Psoas muscle (tissue), 8 donors: ENCODE measurements around the gene ASAP2. TPM values are rescaled to one million over a fixed set of nuclear protein-coding genes. Genes with fewer than 3 reads are reported as not detected.

Experiments used
- ATAC-seq, 4 donors: fragments of 200-7000 bp; cut with Tn5 transposase; one replicate each; pipeline ENCODE4 v1.9.1; 2020; ENCODE audit warnings: moderate library complexity in 3 of 4, mild to moderate bottlenecking in 2 of 4
- DNase-seq, 2 donors: peaks; one replicate each; pipeline ENCODE4 v3.0.0-alpha.2; 2020
- H3K27ac ChIP-seq: fragments of 200-600 bp; one replicate; pipeline ENCODE4 v1.8.0; 2022
- H3K27me3 ChIP-seq, 3 donors: fragments of 200-600 bp in 1 of 3; one replicate each; pipeline versions ENCODE4 v1.6.1 to v1.8.0; 2013 to 2022; ENCODE audit warnings: low read length in 2 of 3, mild to moderate bottlenecking in 2 of 3, moderate library complexity in 1 of 3; ENCODE audit not compliant: insufficient read depth in 3 of 3
- H3K36me3 ChIP-seq, 2 donors: fragments of 200-600 bp in 1 of 2; one replicate each; pipeline versions ENCODE4 v1.6.1 to v1.8.0; 2013 to 2022; ENCODE audit warnings: low read depth in 1 of 2, mild to moderate bottlenecking in 1 of 2, moderate library complexity in 1 of 2; ENCODE audit not compliant: insufficient read depth in 1 of 2
- H3K4me1 ChIP-seq: fragments of 200-600 bp; one replicate; pipeline ENCODE4 v1.8.0; 2022
- H3K4me3 ChIP-seq: fragments of 200-600 bp; one replicate; pipeline ENCODE4 v1.8.0; 2022; ENCODE audit warnings: mild to moderate bottlenecking
- H3K9me3 ChIP-seq: fragments of 200-600 bp; one replicate; pipeline ENCODE4 v1.8.0; 2022
- CTCF ChIP-seq: fragments of 200-600 bp; IDR thresholded peaks from one replicate; pipeline ENCODE4 v1.8.0; 2022; ENCODE audit warnings: antibody characterized with exemption
- WGBS, 3 donors: extraction: QIAGEN DNeasy Blood & Tissue Kit; methylation state at CpG; one replicate each; pipeline versions ENCODE4 v1.1.6 to v1.1.7; 2013; 5-methylcytosine and 5-hydroxymethylcytosine counted together
- intact Hi-C, 2 donors: fragments of 100-400 bp; cut with DNase I; formaldehyde crosslinking; loops; one replicate each; pipeline versions ENCODE4 v1.11.0 to v1.14.2; 2022
- polyA plus RNA-seq, 3 donors: library from polyadenylated mRNA; stranded (reverse); fragments of 200-250 nt; gene quantifications; one replicate each; pipeline ENCODE4 v1.2.3, GENCODE V29; 2013
- total RNA-seq, 4 donors: library from RNA; stranded (reverse); fragmentation: NEBNext Ultra II Directional in 2 of 4; extraction: Animal tissue kit (Norgen Biotek cat#: 25700) in 2 of 4; gene quantifications; one replicate each; pipeline versions ENCODE4 v1.2.1 to v1.2.4, GENCODE V29; 2021 to 2023
- donor health status: healthy with polysubstance abuse.
- donor health status: DM: no; HTN: no; CAD: no; lungs with moderate emphysema.
- donor health status: Bipolar disorder and iron deficiency.
- donor health status: healthy.
- donor health status: DM: yes; HTN: yes; CAD: no.
- donor health status: DM: no; HTN: no; CAD: no.
- donor health status: DM: no; HTN: no; CAD: no.
- donor health status: DM: yes; HTN: yes; CAD: no.

Gene ASAP2
- total and polyA plus RNA-seq, 7 donors: 1.6 to 9.0 (median 3.3) TPM

GRCh38 chr2:9388199-9388681, 181.6 kb downstream of the ASAP2 start:
- Histone ChIP-seq H3K9me3 (no peaks in the 10 kb centered on the region), H3K36me3 (peaks cover 0 to 15% of the 10 kb centered on the region in 2 donors), H3K27ac (no peak overlapping the region), H3K4me1 (peaks cover 13% of the 10 kb centered on the region), H3K27me3 (no peaks in the 10 kb centered on the region), H3K4me3 (no peak overlapping the region)
- 76 to 86% (median 85%) methylated on average over 11 of the region's 11 CpGs for WGBS, 3 donors
- DNase-seq (no peak), ATAC-seq (no peak)
- intact Hi-C loops: no loop called here
- no peak for TF ChIP-seq CTCF

- 92 to 93% (median 93%) methylated on average over 28 of the region's 28 CpGs for WGBS, 3 donors
- Histone ChIP-seq H3K9me3 (no peaks in the 10 kb centered on the region), H3K4me3 (no peak overlapping the region), H3K27me3 (no peaks in the 10 kb centered on the region), H3K36me3 (peaks cover 0 to 15% of the 10 kb centered on the region in 2 donors), H3K27ac (no peak overlapping the region), H3K4me1 (peaks cover 13% of the 10 kb centered on the region)
- intact Hi-C loops: no loop called here
- DNase-seq (no peak), ATAC-seq (no peak)
- TF ChIP-seq CTCF: no peak
Measured at GRCh38 chr2:9388950-9389911, 182.6 kb downstream of the ASAP2 start.

GRCh38 chr2:9390151-9390850, 183.7 kb downstream of the ASAP2 start:
- Histone ChIP-seq H3K4me3 (no peak overlapping the region), H3K4me1 (peaks cover 13% of the 10 kb centered on the region), H3K9me3 (no peaks in the 10 kb centered on the region), H3K36me3 (peaks cover 0 to 15% of the 10 kb centered on the region in 2 donors), H3K27ac (no peak overlapping the region), H3K27me3 (no peaks in the 10 kb centered on the region)
- WGBS, 3 donors: 85 to 93% (median 87%) methylated on average over 7 of the region's 7 CpGs
- ATAC-seq (no peak), DNase-seq (no peak)
- intact Hi-C loops: no loop called here
- TF ChIP-seq CTCF: no peak

- H3K4me1 ChIP-seq: peaks cover 12% of the 10 kb centered on the region
- peaks cover 0 to 16% of the 10 kb centered on the region in 2 donors for H3K36me3 ChIP-seq
- no peak overlapping the region for H3K27ac ChIP-seq
- intact Hi-C loops: no loop called here
- TF ChIP-seq CTCF: no peak
- 86 to 92% (median 86%) methylated on average over 19 of the region's 19 CpGs for WGBS, 3 donors
- H3K27me3 ChIP-seq: no peaks in the 10 kb centered on the region
- H3K4me3 ChIP-seq: no peak overlapping the region
- ATAC-seq: no peak
- H3K9me3 ChIP-seq: no peaks in the 10 kb centered on the region
- DNase-seq: no peak
Measured at GRCh38 chr2:9390991-9391390, 184.4 kb downstream of the ASAP2 start.
